Measurements from ENCODE around the gene LRG1. TPM values are rescaled to one million over a fixed set of nuclear protein-coding genes. Genes with fewer than 3 reads are reported as not detected.

LRG1 gene
- polyA plus RNA-seq, 1 donor = 2.2 TPM

DNA sequence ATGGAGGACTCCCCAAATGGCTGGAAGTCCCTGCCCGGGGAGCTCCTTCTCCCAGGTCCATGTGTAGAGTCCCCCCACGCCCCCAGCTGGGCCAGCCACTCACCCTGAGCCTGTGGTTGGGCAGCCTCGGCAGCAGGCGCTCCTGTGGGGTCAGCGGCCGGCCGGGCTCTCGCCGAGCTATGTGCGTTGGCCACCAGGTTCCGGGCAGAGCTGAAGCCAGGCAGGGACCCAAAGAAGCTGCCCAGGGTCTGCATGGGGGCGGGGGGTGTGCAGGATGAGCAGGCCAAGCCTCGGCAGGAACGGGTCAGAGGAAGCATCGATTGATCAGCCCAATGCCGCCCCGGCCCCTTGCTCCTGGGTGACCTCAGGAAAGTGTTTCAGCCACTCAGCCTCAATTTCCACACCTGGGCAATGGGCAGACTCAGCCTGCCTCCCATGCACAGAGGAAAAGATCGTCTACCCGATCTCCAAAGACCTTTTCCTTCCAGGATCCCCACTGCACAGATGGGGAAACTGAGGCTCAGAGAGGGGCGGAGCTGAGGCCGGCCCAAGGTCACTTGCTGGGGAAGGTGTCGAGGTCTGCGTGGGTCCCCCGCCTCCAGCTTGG is 22.3 kb downstream of the LRG1 start:
- Histone ChIP-seq H3K4me3 (ENCODE audit: low read length) (no peak overlapping the region), H3K36me3 (ENCODE audit: control insufficient read depth, insufficient read depth, low read length) (no peaks in the 10 kb centered on the region), H3K27me3 (ENCODE audit: control insufficient read depth, insufficient read depth, low read length) (peaks cover 2% of the 10 kb centered on the region), H3K27ac (ENCODE audit: low read length) (no peak overlapping the region), H3K4me1 (ENCODE audit: control insufficient read depth, insufficient read depth, low read length) (no peaks in the 10 kb centered on the region), H3K9me3 (ENCODE audit: control insufficient read depth, low read depth, low read length) (no peaks in the 10 kb centered on the region)
- no peak for DNase-seq
- no CpG with 5 or more reads among the region's 24 CpGs for WGBS (ENCODE audit: insufficient coverage, low lambda C conversion rate)

DNA sequence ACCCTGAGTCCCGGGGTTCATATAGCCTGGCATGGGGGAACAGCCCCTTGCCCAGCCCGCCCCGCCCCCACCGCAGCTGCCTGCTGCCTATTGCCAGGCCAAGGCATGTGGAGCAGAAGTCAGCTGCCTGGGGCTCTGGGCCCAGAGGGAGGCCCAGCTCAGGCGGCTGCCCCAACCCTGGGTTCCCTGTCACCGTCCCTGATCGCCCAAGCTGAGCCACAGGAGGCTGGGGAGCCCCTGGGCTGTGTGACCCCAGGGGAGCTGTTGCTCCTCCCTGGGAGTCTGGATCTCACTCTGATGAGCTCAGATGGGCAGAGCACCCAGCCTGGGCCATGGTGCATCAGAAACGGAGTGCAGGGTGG is 22.9 kb downstream of the LRG1 start:
- Histone ChIP-seq H3K4me3 (ENCODE audit: low read length) (no peak overlapping the region), H3K9me3 (ENCODE audit: control insufficient read depth, low read depth, low read length) (no peaks in the 10 kb centered on the region), H3K27me3 (ENCODE audit: control insufficient read depth, insufficient read depth, low read length) (peaks cover 2% of the 10 kb centered on the region), H3K4me1 (ENCODE audit: control insufficient read depth, insufficient read depth, low read length) (no peaks in the 10 kb centered on the region), H3K27ac (ENCODE audit: low read length) (no peak overlapping the region), H3K36me3 (ENCODE audit: control insufficient read depth, insufficient read depth, low read length) (no peaks in the 10 kb centered on the region)
- no CpG with 5 or more reads among the region's 8 CpGs for WGBS (ENCODE audit: insufficient coverage, low lambda C conversion rate)
- no peak for DNase-seq

- Histone ChIP-seq H3K36me3 (ENCODE audit: control insufficient read depth, insufficient read depth, low read length) (no peaks in the 10 kb centered on the region), H3K4me1 (ENCODE audit: control insufficient read depth, insufficient read depth, low read length) (no peaks in the 10 kb centered on the region), H3K27ac (ENCODE audit: low read length) (no peak overlapping the region), H3K9me3 (ENCODE audit: control insufficient read depth, low read depth, low read length) (no peaks in the 10 kb centered on the region), H3K27me3 (ENCODE audit: control insufficient read depth, insufficient read depth, low read length) (peaks cover 2% of the 10 kb centered on the region), H3K4me3 (ENCODE audit: low read length) (no peak overlapping the region)
- WGBS (ENCODE audit: insufficient coverage, low lambda C conversion rate) = no CpG with 5 or more reads among the region's 14 CpGs
- DNase-seq = no peak
Observed at GRCh38 chr19:4516199-4516938, 23.5 kb downstream of the LRG1 start.

DNA sequence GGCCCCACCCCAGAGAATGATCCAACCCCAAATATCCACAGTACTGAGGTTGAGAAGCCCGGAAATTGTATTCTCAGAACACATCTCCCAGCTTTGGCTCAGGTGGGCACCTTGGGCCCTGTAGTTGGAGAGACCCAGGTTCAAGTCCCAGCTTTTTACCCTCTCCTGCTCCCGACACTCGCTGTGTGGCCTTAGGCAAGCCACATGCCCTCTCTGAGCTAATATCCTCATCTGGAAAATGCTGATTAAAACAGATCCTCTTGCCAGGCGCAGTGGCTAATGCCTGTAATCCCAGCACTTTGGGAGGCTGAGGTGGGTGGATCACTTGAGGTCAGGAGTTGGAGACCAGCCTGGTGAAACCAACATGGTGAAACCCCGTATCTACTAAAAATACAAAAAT is 24.1 kb downstream of the LRG1 start:
- Histone ChIP-seq H3K27ac (ENCODE audit: low read length) (no peak overlapping the region), H3K4me1 (ENCODE audit: control insufficient read depth, insufficient read depth, low read length) (no peaks in the 10 kb centered on the region), H3K4me3 (ENCODE audit: low read length) (no peak overlapping the region), H3K36me3 (ENCODE audit: control insufficient read depth, insufficient read depth, low read length) (no peaks in the 10 kb centered on the region), H3K9me3 (ENCODE audit: control insufficient read depth, low read depth, low read length) (no peaks in the 10 kb centered on the region), H3K27me3 (ENCODE audit: control insufficient read depth, insufficient read depth, low read length) (peaks cover 2% of the 10 kb centered on the region)
- no peak for DNase-seq
- no CpG with 5 or more reads among the region's 5 CpGs for WGBS (ENCODE audit: insufficient coverage, low lambda C conversion rate)

GRCh38 chr19:4513248-4513647 is 26.6 kb downstream of the LRG1 start:
- Histone ChIP-seq H3K9me3 (ENCODE audit: control insufficient read depth, low read depth, low read length) (no peaks in the 10 kb centered on the region), H3K36me3 (ENCODE audit: control insufficient read depth, insufficient read depth, low read length) (no peaks in the 10 kb centered on the region), H3K27ac (ENCODE audit: low read length) (no peak overlapping the region), H3K27me3 (ENCODE audit: control insufficient read depth, insufficient read depth, low read length) (peaks cover 2% of the 10 kb centered on the region), H3K4me1 (ENCODE audit: control insufficient read depth, insufficient read depth, low read length) (no peaks in the 10 kb centered on the region), H3K4me3 (ENCODE audit: low read length) (no peak overlapping the region)
- DNase-seq = no peak
- WGBS (ENCODE audit: insufficient coverage, low lambda C conversion rate) = no CpG with 5 or more reads among the region's 17 CpGs

GRCh38 chr19:4512070-4512469 is 27.8 kb downstream of the LRG1 start:
- no CpG with 5 or more reads among the region's 17 CpGs for WGBS (ENCODE audit: insufficient coverage, low lambda C conversion rate)
- peaks cover 2% of the 10 kb centered on the region for H3K27me3 ChIP-seq (ENCODE audit: control insufficient read depth, insufficient read depth, low read length)

GRCh38 chr19:4511300-4512054 is 28.4 kb downstream of the LRG1 start:
- Histone ChIP-seq H3K27ac (ENCODE audit: low read length) (no peak overlapping the region), H3K4me1 (ENCODE audit: control insufficient read depth, insufficient read depth, low read length) (no peaks in the 10 kb centered on the region), H3K4me3 (ENCODE audit: low read length) (no peak overlapping the region), H3K9me3 (ENCODE audit: control insufficient read depth, low read depth, low read length) (no peaks in the 10 kb centered on the region), H3K36me3 (ENCODE audit: control insufficient read depth, insufficient read depth, low read length) (no peaks in the 10 kb centered on the region), H3K27me3 (ENCODE audit: control insufficient read depth, insufficient read depth, low read length) (peaks cover under 1% of the 10 kb centered on the region)
- DNase-seq = no peak
- 83% methylated on average over 1 of the region's 27 CpGs for WGBS (ENCODE audit: insufficient coverage, low lambda C conversion rate)

More at GRCh38 chr19:4512070-4512469, 27.8 kb downstream of the LRG1 start:
- Histone ChIP-seq H3K4me3 (ENCODE audit: low read length) (no peak overlapping the region), H3K36me3 (ENCODE audit: control insufficient read depth, insufficient read depth, low read length) (no peaks in the 10 kb centered on the region), H3K9me3 (ENCODE audit: control insufficient read depth, low read depth, low read length) (no peaks in the 10 kb centered on the region), H3K27ac (ENCODE audit: low read length) (no peak overlapping the region), H3K4me1 (ENCODE audit: control insufficient read depth, insufficient read depth, low read length) (no peaks in the 10 kb centered on the region)
- DNase-seq = no peak

DNA sequence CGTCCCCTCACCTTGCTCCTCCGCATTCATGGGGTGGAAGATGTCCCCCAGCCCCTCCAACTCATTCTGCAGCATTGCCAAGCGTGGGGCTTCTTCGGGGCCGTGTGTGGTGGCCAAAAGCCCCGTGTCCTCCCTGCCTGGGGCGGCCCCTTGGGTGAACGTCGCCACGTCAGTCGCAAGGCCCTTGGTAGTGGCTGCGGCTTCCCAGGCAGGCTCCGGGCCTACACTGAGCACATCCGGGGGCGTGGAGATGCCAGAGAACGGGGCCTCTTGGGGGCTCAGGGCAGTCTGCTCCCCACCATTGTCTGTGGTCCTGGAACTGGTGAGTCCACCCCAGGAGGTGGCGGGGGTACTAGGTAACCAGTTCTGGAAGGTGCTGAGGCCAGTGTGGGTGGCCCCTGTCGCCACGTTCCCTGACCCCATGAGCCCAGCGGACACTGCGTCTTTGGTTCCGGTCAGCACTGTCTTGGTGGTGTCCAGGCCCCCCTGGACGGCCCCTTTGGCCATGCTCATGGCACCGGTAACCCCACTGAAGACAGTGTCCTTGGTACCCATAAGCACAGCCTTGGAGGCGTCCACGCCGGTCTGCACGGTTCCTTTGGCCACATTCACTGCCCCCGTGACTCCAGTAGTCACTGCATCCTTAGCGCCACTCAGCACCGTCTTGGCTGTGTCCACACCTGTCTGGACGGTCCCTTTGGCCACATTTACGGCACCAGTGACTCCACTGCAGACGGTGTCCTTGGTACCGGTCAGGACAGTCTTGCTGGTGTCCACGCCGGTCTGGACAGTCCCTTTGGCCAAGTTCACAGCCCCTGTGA is 29.2 kb downstream of the LRG1 start:
- H3K27me3 ChIP-seq (ENCODE audit: control insufficient read depth, insufficient read depth, low read length) = no peaks in the 10 kb centered on the region
- no peaks in the 10 kb centered on the region for H3K9me3 ChIP-seq (ENCODE audit: control insufficient read depth, low read depth, low read length)
- no peak overlapping the region for H3K4me3 ChIP-seq (ENCODE audit: low read length)
- H3K27ac ChIP-seq (ENCODE audit: low read length) = no peak overlapping the region
- no peaks in the 10 kb centered on the region for H3K36me3 ChIP-seq (ENCODE audit: control insufficient read depth, insufficient read depth, low read length)
- no CpG with 5 or more reads among the region's 37 CpGs for WGBS (ENCODE audit: insufficient coverage, low lambda C conversion rate)
- no peak for DNase-seq
- no peaks in the 10 kb centered on the region for H3K4me1 ChIP-seq (ENCODE audit: control insufficient read depth, insufficient read depth, low read length)

DNA sequence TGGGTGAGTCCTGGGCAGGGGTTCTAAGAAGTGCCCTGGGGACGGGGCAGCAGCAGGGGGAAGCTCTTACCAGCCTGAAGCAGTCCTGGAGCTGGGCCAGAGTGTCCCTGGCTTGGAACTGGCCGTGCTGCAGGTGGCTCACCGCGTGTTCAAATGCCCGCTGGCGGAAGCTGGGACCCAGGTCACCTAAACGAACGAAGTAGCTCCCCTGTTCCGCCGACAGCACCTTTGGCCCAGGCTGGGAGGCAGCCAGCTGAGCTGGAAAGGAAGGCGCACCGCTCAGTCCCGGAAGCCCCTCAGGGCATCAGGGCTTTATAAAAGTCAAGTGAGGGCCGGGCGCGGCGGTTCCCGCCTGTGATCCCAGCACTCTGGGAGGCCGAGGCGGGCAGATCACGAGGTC is 31.1 kb downstream of the LRG1 start:
- Histone ChIP-seq H3K9me3 (ENCODE audit: control insufficient read depth, low read depth, low read length) (no peaks in the 10 kb centered on the region), H3K36me3 (ENCODE audit: control insufficient read depth, insufficient read depth, low read length) (peaks cover 10% of the 10 kb centered on the region), H3K27me3 (ENCODE audit: control insufficient read depth, insufficient read depth, low read length) (no peaks in the 10 kb centered on the region), H3K4me1 (ENCODE audit: control insufficient read depth, insufficient read depth, low read length) (no peaks in the 10 kb centered on the region), H3K27ac (ENCODE audit: low read length) (no peak overlapping the region), H3K4me3 (ENCODE audit: low read length) (no peak overlapping the region)
- WGBS (ENCODE audit: insufficient coverage, low lambda C conversion rate) = no CpG with 5 or more reads among the region's 21 CpGs
- no peak for DNase-seq

DNA sequence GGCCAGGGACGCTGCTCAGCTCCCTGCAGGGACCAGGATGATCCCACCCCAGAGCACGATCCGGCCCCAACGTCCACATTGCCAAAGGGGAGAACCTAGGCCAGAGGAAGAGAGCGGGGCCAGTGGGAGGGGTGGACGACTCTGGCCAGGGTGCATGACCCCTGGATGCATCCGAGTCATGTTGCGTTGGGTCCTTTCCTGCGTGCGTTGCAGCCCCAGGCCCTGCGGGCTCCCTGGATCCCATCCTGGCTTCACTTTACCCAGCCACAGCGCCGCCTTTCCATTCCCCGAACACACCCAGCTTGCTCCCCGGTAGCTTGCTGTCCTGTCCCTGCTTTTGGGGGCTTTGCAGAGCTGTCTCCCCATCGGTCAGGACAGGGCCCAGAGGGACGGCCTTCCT is 32.0 kb downstream of the LRG1 start:
- no peak for DNase-seq
- H3K9me3 ChIP-seq (ENCODE audit: control insufficient read depth, low read depth, low read length) = no peaks in the 10 kb centered on the region
- H3K4me3 ChIP-seq (ENCODE audit: low read length) = no peak overlapping the region
- H3K27ac ChIP-seq (ENCODE audit: low read length) = no peak overlapping the region
- H3K27me3 ChIP-seq (ENCODE audit: control insufficient read depth, insufficient read depth, low read length) = no peaks in the 10 kb centered on the region
- no CpG with 5 or more reads among the region's 17 CpGs for WGBS (ENCODE audit: insufficient coverage, low lambda C conversion rate)
- no peaks in the 10 kb centered on the region for H3K4me1 ChIP-seq (ENCODE audit: control insufficient read depth, insufficient read depth, low read length)
- H3K36me3 ChIP-seq (ENCODE audit: control insufficient read depth, insufficient read depth, low read length) = peaks cover 11% of the 10 kb centered on the region

All from large intestine (tissue), 3 donors.